H9 (cell line): ENCODE data around the gene DMXL1. TPM values are rescaled to one million over a fixed set of nuclear protein-coding genes. Genes with fewer than 3 reads are reported as not detected.

ENCODE experiments used
- DNase-seq: peaks from one replicate; pipeline ENCODE4 v3.0.0-alpha.2; 2017
- H2AFZ ChIP-seq: one replicate; pipeline ENCODE4 v1.6.1; 2013; ENCODE audit warnings: mild to moderate bottlenecking, low read length, control low read depth, moderate library complexity
- H2AK5ac ChIP-seq: 2 replicates; pipeline ENCODE4 v1.6.1; 2013; ENCODE audit warnings: low read length, control low read depth, mixed read lengths; ENCODE audit not compliant: insufficient read length
- H2BK120ac ChIP-seq: one replicate; pipeline ENCODE4 v1.6.1; 2013; ENCODE audit warnings: low read depth, mild to moderate bottlenecking, low read length, control low read depth, inconsistent platforms; ENCODE audit not compliant: poor library complexity, severe bottlenecking
- H2BK12ac ChIP-seq: 2 replicates; pipeline ENCODE4 v1.6.1; 2013; ENCODE audit warnings: low read length, control low read depth, mixed read lengths, low read depth; ENCODE audit not compliant: insufficient read length
- H2BK15ac ChIP-seq: 2 replicates; pipeline ENCODE4 v1.6.1; 2013; ENCODE audit warnings: low read depth, low read length, control low read depth
- H2BK20ac ChIP-seq: one replicate; pipeline ENCODE4 v1.6.1; 2013; ENCODE audit warnings: low read depth, mild to moderate bottlenecking, low read length, control low read depth, inconsistent platforms; ENCODE audit not compliant: poor library complexity, severe bottlenecking
- H2BK5ac ChIP-seq: 2 replicates; pipeline ENCODE4 v1.6.1; 2013; ENCODE audit warnings: low read length, control low read depth, mixed read lengths; ENCODE audit not compliant: insufficient read length
- H3K14ac ChIP-seq: 2 replicates; pipeline ENCODE4 v1.6.1; 2013; ENCODE audit warnings: low read length, control low read depth; ENCODE audit not compliant: insufficient read depth
- H3K18ac ChIP-seq: 2 replicates; pipeline ENCODE4 v1.6.1; 2013; ENCODE audit warnings: low read depth, mild to moderate bottlenecking, mixed read lengths, low read length, control low read depth; ENCODE audit not compliant: insufficient read length
- H3K23ac ChIP-seq: 2 replicates; pipeline ENCODE4 v1.6.1; 2013; ENCODE audit warnings: low read length, control low read depth, mixed read lengths, low read depth; ENCODE audit not compliant: insufficient read length
- H3K23me2 ChIP-seq: 2 replicates; pipeline ENCODE4 v1.6.1; 2013; ENCODE audit warnings: low read depth, mild to moderate bottlenecking, mixed read lengths, low read length, control low read depth; ENCODE audit not compliant: insufficient read length, poor library complexity, severe bottlenecking
- H3K27ac ChIP-seq: 2 replicates; pipeline ENCODE4 v1.5.1; 2013; ENCODE audit warnings: low read length, control low read depth, mixed read lengths, low read depth; ENCODE audit not compliant: insufficient read length
- H3K27me3 ChIP-seq: 2 replicates; pipeline ENCODE4 v1.6.1; 2013; ENCODE audit warnings: low read length, control low read depth, inconsistent platforms; ENCODE audit not compliant: insufficient read depth
- H3K4ac ChIP-seq: 2 replicates; pipeline ENCODE4 v1.6.1; 2013; ENCODE audit warnings: low read depth, mild to moderate bottlenecking, control low read depth, inconsistent platforms, low read length, moderate library complexity
- H3K4me1 ChIP-seq: 2 replicates; pipeline ENCODE4 v1.6.1; 2013; ENCODE audit warnings: low read length, control low read depth, inconsistent platforms; ENCODE audit not compliant: insufficient read depth
- H3K4me2 ChIP-seq: 2 replicates; pipeline ENCODE4 v1.6.1; 2013; ENCODE audit warnings: low read length, control low read depth, mixed read lengths; ENCODE audit not compliant: insufficient read length, insufficient read depth
- H3K56ac ChIP-seq: 2 replicates; pipeline ENCODE4 v1.6.1; 2013; ENCODE audit warnings: low read depth, mild to moderate bottlenecking, mixed read lengths, low read length, control low read depth; ENCODE audit not compliant: insufficient read length
- H3K79me1 ChIP-seq: 2 replicates; pipeline ENCODE4 v1.6.1; 2013; ENCODE audit warnings: low read depth, mild to moderate bottlenecking, moderate library complexity, low read length, control low read depth, inconsistent platforms; ENCODE audit not compliant: insufficient read depth, poor library complexity, severe bottlenecking
- H3K79me2 ChIP-seq: 2 replicates; pipeline ENCODE4 v1.6.1; 2013; ENCODE audit warnings: low read length, control low read depth, inconsistent platforms; ENCODE audit not compliant: insufficient read depth
- H3K9ac ChIP-seq: 2 replicates; pipeline ENCODE4 v1.6.1; 2013; ENCODE audit warnings: low read length, control low read depth, mixed read lengths; ENCODE audit not compliant: insufficient read length; ENCODE audit errors: extremely low read depth
- H3K9me3 ChIP-seq: one replicate; pipeline ENCODE4 v1.6.1; 2013; ENCODE audit warnings: low read depth, low read length, inconsistent platforms; ENCODE audit not compliant: control insufficient read depth
- H3T11ph ChIP-seq: one replicate; pipeline ENCODE4 v1.6.1; 2013; ENCODE audit warnings: mild to moderate bottlenecking, low read length, control low read depth, inconsistent platforms
- H4K20me1 ChIP-seq: one replicate; pipeline ENCODE4 v1.6.1; 2013; ENCODE audit not compliant: control insufficient read depth, insufficient read length, insufficient read depth
- H4K5ac ChIP-seq: 2 replicates; pipeline ENCODE4 v1.6.1; 2013; ENCODE audit warnings: low read depth, mild to moderate bottlenecking, mixed read lengths, low read length, control low read depth; ENCODE audit not compliant: insufficient read length
- H4K8ac ChIP-seq: replicated peaks from 2 replicates; pipeline ENCODE4 v1.6.1; 2013; ENCODE audit warnings: low read length, control low read depth, mixed read lengths, low read depth; ENCODE audit not compliant: insufficient read length
- H4K91ac ChIP-seq: 2 replicates; pipeline ENCODE4 v1.6.1; 2013; ENCODE audit warnings: low read depth, mild to moderate bottlenecking, moderate library complexity, mixed read lengths, low read length, control low read depth; ENCODE audit not compliant: insufficient read length
- H3K27ac Mint-ChIP-seq, 3 experiments: 2 replicates in 2 of 3; 3 replicates in 1 of 3; pipeline ENCODE4 v1.8.0; 2020 to 2021; ENCODE audit warnings: mixed read lengths in 3 of 3, mild to moderate bottlenecking in 1 of 3, moderate library complexity in 1 of 3
- H3K27me3 Mint-ChIP-seq: 2 replicates; pipeline ENCODE4 v1.8.0; 2021; ENCODE audit warnings: low read depth, mild to moderate bottlenecking, moderate library complexity, mixed read lengths
- H3K36me3 Mint-ChIP-seq, 3 experiments: 2 replicates in 2 of 3; 3 replicates in 1 of 3; pipeline ENCODE4 v1.8.0; 2020 to 2021; ENCODE audit warnings: low read depth in 3 of 3, mixed read lengths in 3 of 3; ENCODE audit not compliant: insufficient read depth in 1 of 3
- H3K4me1 Mint-ChIP-seq, 2 experiments: 2 replicates each; pipeline ENCODE4 v1.8.0; 2020; ENCODE audit warnings: mixed read lengths in 2 of 2
- H3K4me3 Mint-ChIP-seq, 2 experiments: 2 replicates in 1 of 2; 3 replicates in 1 of 2; pipeline ENCODE4 v1.8.0; 2020 to 2021; ENCODE audit warnings: mild to moderate bottlenecking in 2 of 2, mixed read lengths in 2 of 2, moderate library complexity in 1 of 2
- H3K9me3 Mint-ChIP-seq, 2 experiments: 2 replicates in 1 of 2; 3 replicates in 1 of 2; pipeline ENCODE4 v1.8.0; 2020; ENCODE audit warnings: mild to moderate bottlenecking in 2 of 2, mixed read lengths in 2 of 2, moderate library complexity in 1 of 2
- WGBS: extraction: QIAGEN DNeasy Blood & Tissue Kit; methylation state at CpG from one replicate; pipeline ENCODE4 v1.1.7; 2013; ENCODE audit warnings: missing lambda C conversion rate, low lambda C conversion rate, mixed read lengths; ENCODE audit not compliant: insufficient read length; ENCODE audit errors: extremely low coverage; 5-methylcytosine and 5-hydroxymethylcytosine counted together
- total RNA-seq: library from RNA; stranded (reverse); gene quantifications from 2 replicates; pipeline ENCODE4 v1.2.1, GENCODE V29; 2021
- TF ChIP-seq, protein P1 (sequence below): fragments of 200-600 bp; sonication (generic); conservative IDR thresholded peaks from 3 replicates; pipeline ENCODE4 v1.8.0; 2021; ENCODE audit warnings: antibody characterized with exemption, mild to moderate bottlenecking

Gene DMXL1
- total RNA-seq, 1 experiment from 2014 or later: 63.5 TPM

DNA sequence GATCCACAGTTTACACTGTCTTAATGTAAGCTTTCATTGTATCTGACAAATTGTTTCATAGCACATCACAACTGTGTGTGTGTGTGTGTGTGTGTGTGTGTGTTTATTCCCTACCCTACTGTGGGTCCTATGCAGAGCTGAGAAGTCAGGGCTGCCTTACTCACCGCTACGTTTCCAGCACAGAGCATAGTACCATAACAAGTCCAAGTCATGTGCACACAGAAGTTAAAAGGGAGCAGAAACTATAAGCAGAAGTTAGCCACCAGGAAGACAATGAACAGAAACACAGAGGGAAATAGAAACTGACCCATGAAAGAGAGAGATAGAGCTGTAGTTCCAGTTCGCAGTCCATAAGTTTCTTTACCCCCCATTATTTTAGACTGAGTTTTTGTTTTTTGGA, 38.2 kb upstream of the DMXL1 start:
- H3K18ac ChIP-seq: no peak overlapping the region
- no peak overlapping the region for H2BK12ac ChIP-seq
- no peaks in the 10 kb centered on the region for H4K20me1 ChIP-seq
- Mint-ChIP-seq H3K27me3 (no peaks in the 10 kb centered on the region), H3K4me3 (no peak overlapping the region), H3K27ac (no peak overlapping the region), H3K36me3 (no peaks in the 10 kb centered on the region), H3K9me3 (no peaks in the 10 kb centered on the region; a peak in 1 of 5 replicates), H3K4me1 (peaks cover 24 to 30% of the 10 kb centered on the region in 2 experiments)
- TF ChIP-seq, protein P1, sequence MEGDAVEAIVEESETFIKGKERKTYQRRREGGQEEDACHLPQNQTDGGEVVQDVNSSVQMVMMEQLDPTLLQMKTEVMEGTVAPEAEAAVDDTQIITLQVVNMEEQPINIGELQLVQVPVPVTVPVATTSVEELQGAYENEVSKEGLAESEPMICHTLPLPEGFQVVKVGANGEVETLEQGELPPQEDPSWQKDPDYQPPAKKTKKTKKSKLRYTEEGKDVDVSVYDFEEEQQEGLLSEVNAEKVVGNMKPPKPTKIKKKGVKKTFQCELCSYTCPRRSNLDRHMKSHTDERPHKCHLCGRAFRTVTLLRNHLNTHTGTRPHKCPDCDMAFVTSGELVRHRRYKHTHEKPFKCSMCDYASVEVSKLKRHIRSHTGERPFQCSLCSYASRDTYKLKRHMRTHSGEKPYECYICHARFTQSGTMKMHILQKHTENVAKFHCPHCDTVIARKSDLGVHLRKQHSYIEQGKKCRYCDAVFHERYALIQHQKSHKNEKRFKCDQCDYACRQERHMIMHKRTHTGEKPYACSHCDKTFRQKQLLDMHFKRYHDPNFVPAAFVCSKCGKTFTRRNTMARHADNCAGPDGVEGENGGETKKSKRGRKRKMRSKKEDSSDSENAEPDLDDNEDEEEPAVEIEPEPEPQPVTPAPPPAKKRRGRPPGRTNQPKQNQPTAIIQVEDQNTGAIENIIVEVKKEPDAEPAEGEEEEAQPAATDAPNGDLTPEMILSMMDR: no peak
- peak overlapping the region; percentile 14 for H2AFZ ChIP-seq
- H3K56ac ChIP-seq: no peak overlapping the region
- no peak overlapping the region for H2BK5ac ChIP-seq
- H2AK5ac ChIP-seq: no peak overlapping the region
- no peak for DNase-seq
- peaks cover 3% of the 10 kb centered on the region; the same call in 1 of the 2 replicates for H3K4me1 ChIP-seq
- no peak overlapping the region for H4K8ac ChIP-seq
- no peak overlapping the region for H3T11ph ChIP-seq
- no peaks in the 10 kb centered on the region for H3K27me3 ChIP-seq
- H2BK120ac ChIP-seq: no peak overlapping the region
- H3K9me3 ChIP-seq: no peaks in the 10 kb centered on the region
- no peaks in the 10 kb centered on the region for H3K23me2 ChIP-seq
- H3K14ac ChIP-seq: no peak overlapping the region
- H3K79me2 ChIP-seq: no peaks in the 10 kb centered on the region
- H3K4ac ChIP-seq: no peak overlapping the region
- no peak overlapping the region for H4K91ac ChIP-seq
- H3K9ac ChIP-seq: no peak overlapping the region
- H2BK20ac ChIP-seq: no peak overlapping the region
- H4K5ac ChIP-seq: no peak overlapping the region
- no peak overlapping the region for H2BK15ac ChIP-seq
- no CpG with 5 or more reads among the region's 3 CpGs for WGBS
- no peak overlapping the region for H3K27ac ChIP-seq
- H3K23ac ChIP-seq: no peak overlapping the region
- H3K79me1 ChIP-seq: no peaks in the 10 kb centered on the region
- no peak overlapping the region for H3K4me2 ChIP-seq
